ENCODE data around the gene HIC2. TPM values are rescaled to one million over a fixed set of nuclear protein-coding genes. Genes with fewer than 3 reads are reported as not detected.
"Not testable (repeated sequence)": the region's sequence is repeated elsewhere in the genome, so short reads cannot be mapped to it uniquely, and the experiment has no call there.

HIC2 gene
- polyA plus RNA-seq, 3 donors: 0.34 to 3.9 (median 0.36) TPM

GRCh38 chr22:21489149-21489680 is 72.0 kb downstream of the HIC2 start:
- H3K4me1 Mint-ChIP-seq; H3K36me3 Mint-ChIP-seq; H3K9me3 ChIP-seq (replicated peaks in 1 of 2; ENCODE audit: control insufficient read depth in 1 of 2, insufficient read depth in 1 of 2, low read length in 2 of 2); H3K27me3 Mint-ChIP-seq (ENCODE audit: low read depth in 3 of 3); intact Hi-C loops (cut with micrococcal nuclease); H3K9ac ChIP-seq (ENCODE audit: insufficient read depth, low read length, poor library complexity, severe bottlenecking); H3K79me2 ChIP-seq (ENCODE audit: insufficient read depth, low read length); H3K27me3 ChIP-seq (ENCODE audit: control insufficient read depth in 2 of 2, insufficient read depth in 2 of 2, low read length in 2 of 2); H3K4me2 ChIP-seq (replicated peaks; ENCODE audit: extremely low read depth, low read length, poor library complexity, severe bottlenecking); DNase-seq; H3K27ac ChIP-seq (ENCODE audit: low read depth in 1 of 2, low read length in 2 of 2); H3K4me3 Mint-ChIP-seq; H3K27ac Mint-ChIP-seq; H2AFZ ChIP-seq (ENCODE audit: insufficient read depth, low read depth, low read length, poor library complexity, severe bottlenecking); H4K20me1 ChIP-seq (ENCODE audit: insufficient read depth, low read length); H3K36me3 ChIP-seq (replicated peaks in 1 of 2; ENCODE audit: control insufficient read depth in 1 of 2, insufficient read depth in 2 of 2, low read length in 2 of 2); H3K9me3 Mint-ChIP-seq; H3K4me1 ChIP-seq (ENCODE audit: control insufficient read depth in 1 of 2, insufficient read depth in 2 of 2, low read length in 2 of 2); H3K4me3 ChIP-seq (replicated peaks in 1 of 3; ENCODE audit: low read depth in 2 of 3, low read length in 3 of 3): not testable (repeated sequence)
- no CpG with 5 or more reads among the region's 11 CpGs for WGBS (ENCODE audit: insufficient coverage)

GRCh38 chr22:21490556-21490955 is 73.4 kb downstream of the HIC2 start:
- H3K4me1 ChIP-seq (ENCODE audit: control insufficient read depth in 1 of 2, insufficient read depth in 2 of 2, low read length in 2 of 2); DNase-seq; H4K20me1 ChIP-seq (ENCODE audit: insufficient read depth, low read length); H3K4me3 Mint-ChIP-seq; H3K36me3 Mint-ChIP-seq; H3K9ac ChIP-seq (ENCODE audit: insufficient read depth, low read length, poor library complexity, severe bottlenecking); H3K27ac Mint-ChIP-seq; H3K27me3 ChIP-seq (ENCODE audit: control insufficient read depth in 2 of 2, insufficient read depth in 2 of 2, low read length in 2 of 2); H3K9me3 Mint-ChIP-seq; H3K27me3 Mint-ChIP-seq (ENCODE audit: low read depth in 3 of 3); H3K36me3 ChIP-seq (replicated peaks in 1 of 2; ENCODE audit: control insufficient read depth in 1 of 2, insufficient read depth in 2 of 2, low read length in 2 of 2); H3K4me2 ChIP-seq (replicated peaks; ENCODE audit: extremely low read depth, low read length, poor library complexity, severe bottlenecking); intact Hi-C loops (cut with micrococcal nuclease); H3K27ac ChIP-seq (ENCODE audit: low read depth in 1 of 2, low read length in 2 of 2); H3K4me3 ChIP-seq (replicated peaks in 1 of 3; ENCODE audit: low read depth in 2 of 3, low read length in 3 of 3); H3K9me3 ChIP-seq (replicated peaks in 1 of 2; ENCODE audit: control insufficient read depth in 1 of 2, insufficient read depth in 1 of 2, low read length in 2 of 2); H3K79me2 ChIP-seq (ENCODE audit: insufficient read depth, low read length); H3K4me1 Mint-ChIP-seq; H2AFZ ChIP-seq (ENCODE audit: insufficient read depth, low read depth, low read length, poor library complexity, severe bottlenecking): not testable (repeated sequence)
- no CpG with 5 or more reads among the region's 6 CpGs for WGBS (ENCODE audit: insufficient coverage)

DNA sequence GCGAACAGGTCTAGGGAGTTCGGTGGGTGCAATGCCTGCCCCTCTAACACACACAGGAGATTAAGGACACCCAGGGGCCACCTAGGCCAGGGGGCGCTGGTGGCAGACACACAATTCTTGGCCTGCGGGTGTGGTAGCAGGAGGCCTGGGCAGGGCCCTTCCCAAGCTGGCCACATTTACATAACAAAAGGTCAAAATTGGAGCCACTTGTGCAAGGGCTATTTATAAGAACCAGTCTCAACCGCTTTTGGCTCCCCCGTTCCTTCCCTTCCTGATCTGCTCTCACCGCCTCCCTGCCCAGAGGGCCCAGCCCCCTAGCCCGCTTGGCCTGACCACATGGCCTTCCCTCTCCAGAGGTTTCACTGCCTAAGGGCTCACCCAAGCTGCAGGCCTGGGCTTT is 75.1 kb downstream of the HIC2 start:
- H3K9me3 Mint-ChIP-seq; H3K27ac ChIP-seq (ENCODE audit: low read depth in 1 of 2, low read length in 2 of 2); H3K4me3 ChIP-seq (replicated peaks in 1 of 3; ENCODE audit: low read depth in 2 of 3, low read length in 3 of 3); DNase-seq; H3K36me3 ChIP-seq (replicated peaks in 1 of 2; ENCODE audit: control insufficient read depth in 1 of 2, insufficient read depth in 2 of 2, low read length in 2 of 2); H3K4me1 Mint-ChIP-seq; H3K27me3 ChIP-seq (ENCODE audit: control insufficient read depth in 2 of 2, insufficient read depth in 2 of 2, low read length in 2 of 2); H3K9me3 ChIP-seq (replicated peaks in 1 of 2; ENCODE audit: control insufficient read depth in 1 of 2, insufficient read depth in 1 of 2, low read length in 2 of 2); H3K27me3 Mint-ChIP-seq (ENCODE audit: low read depth in 3 of 3); H3K4me2 ChIP-seq (replicated peaks; ENCODE audit: extremely low read depth, low read length, poor library complexity, severe bottlenecking); H3K36me3 Mint-ChIP-seq; H3K9ac ChIP-seq (ENCODE audit: insufficient read depth, low read length, poor library complexity, severe bottlenecking); H3K4me3 Mint-ChIP-seq; H3K27ac Mint-ChIP-seq; H3K79me2 ChIP-seq (ENCODE audit: insufficient read depth, low read length); H4K20me1 ChIP-seq (ENCODE audit: insufficient read depth, low read length); H3K4me1 ChIP-seq (ENCODE audit: control insufficient read depth in 1 of 2, insufficient read depth in 2 of 2, low read length in 2 of 2); intact Hi-C loops (cut with micrococcal nuclease); H2AFZ ChIP-seq (ENCODE audit: insufficient read depth, low read depth, low read length, poor library complexity, severe bottlenecking): not testable (repeated sequence)
- no CpG with 5 or more reads among the region's 8 CpGs for WGBS (ENCODE audit: insufficient coverage)

DNA sequence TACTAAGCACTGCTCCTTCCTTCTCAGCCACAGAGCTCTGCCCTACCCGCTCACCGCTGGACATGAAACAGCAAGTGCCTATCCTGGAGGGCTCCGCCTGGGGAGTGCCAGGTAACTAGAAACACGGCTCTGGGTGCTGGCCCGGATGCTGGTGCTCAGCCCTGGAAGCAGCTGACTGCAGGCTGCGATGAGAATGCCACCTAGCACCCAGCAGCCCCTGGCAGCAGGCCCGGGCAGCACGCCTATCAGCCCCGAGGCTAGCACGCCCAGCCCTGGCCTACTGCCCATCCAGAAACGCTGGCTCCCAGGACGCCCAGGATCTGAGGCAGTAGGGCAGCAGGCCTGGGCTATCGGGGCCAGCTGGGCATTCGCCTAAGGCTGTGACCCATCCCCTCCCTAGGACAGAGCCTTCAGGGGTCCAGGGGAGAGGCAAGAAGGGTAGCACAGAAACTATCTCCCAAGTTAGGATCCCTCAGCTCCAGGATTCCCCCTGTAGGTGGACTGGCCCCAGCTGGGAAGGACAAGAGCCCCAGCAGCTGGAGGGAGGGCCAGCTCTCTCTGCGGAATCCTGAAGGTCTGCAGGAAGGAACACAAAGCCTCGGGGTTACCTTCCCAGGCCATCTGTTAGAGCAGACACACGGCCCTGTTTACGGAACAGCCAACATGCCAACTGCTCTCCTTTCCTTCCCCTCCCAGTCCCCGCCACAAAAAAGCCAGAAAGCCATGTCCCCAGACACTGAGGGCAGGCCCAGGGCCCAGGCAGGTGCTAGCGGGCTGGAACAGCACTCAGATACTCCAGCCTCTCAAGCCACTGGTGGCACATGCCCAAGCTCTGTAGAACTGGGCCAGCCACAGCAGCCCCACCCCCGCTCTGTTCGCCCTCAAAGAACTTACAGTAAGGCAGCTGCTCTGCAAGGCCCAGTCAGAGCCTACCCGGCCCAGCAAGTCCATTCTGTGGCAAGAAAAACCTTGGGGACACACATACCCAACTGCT is 76.9 kb downstream of the HIC2 start:
- H3K27me3 Mint-ChIP-seq (ENCODE audit: low read depth in 3 of 3); intact Hi-C loops (cut with micrococcal nuclease); H3K36me3 ChIP-seq (replicated peaks in 1 of 2; ENCODE audit: control insufficient read depth in 1 of 2, insufficient read depth in 2 of 2, low read length in 2 of 2); H3K4me1 ChIP-seq (ENCODE audit: control insufficient read depth in 1 of 2, insufficient read depth in 2 of 2, low read length in 2 of 2); H4K20me1 ChIP-seq (ENCODE audit: insufficient read depth, low read length); H3K4me1 Mint-ChIP-seq; H3K27ac Mint-ChIP-seq; H3K4me3 ChIP-seq (replicated peaks in 1 of 3; ENCODE audit: low read depth in 2 of 3, low read length in 3 of 3); DNase-seq; H3K27me3 ChIP-seq (ENCODE audit: control insufficient read depth in 2 of 2, insufficient read depth in 2 of 2, low read length in 2 of 2); H3K27ac ChIP-seq (ENCODE audit: low read depth in 1 of 2, low read length in 2 of 2); H3K36me3 Mint-ChIP-seq; H3K9me3 Mint-ChIP-seq; H3K4me2 ChIP-seq (replicated peaks; ENCODE audit: extremely low read depth, low read length, poor library complexity, severe bottlenecking); H3K79me2 ChIP-seq (ENCODE audit: insufficient read depth, low read length); H3K9ac ChIP-seq (ENCODE audit: insufficient read depth, low read length, poor library complexity, severe bottlenecking); H3K9me3 ChIP-seq (replicated peaks in 1 of 2; ENCODE audit: control insufficient read depth in 1 of 2, insufficient read depth in 1 of 2, low read length in 2 of 2); H2AFZ ChIP-seq (ENCODE audit: insufficient read depth, low read depth, low read length, poor library complexity, severe bottlenecking); H3K4me3 Mint-ChIP-seq: not testable (repeated sequence)
- no CpG with 5 or more reads among the region's 23 CpGs for WGBS (ENCODE audit: insufficient coverage)
